Fibroblast of villous mesenchyme (primary cell): Measurements from ENCODE around the gene SSUH2. TPM values are rescaled to one million over a fixed set of nuclear protein-coding genes. Genes with fewer than 3 reads are reported as not detected.

Experiments used
- DNase-seq: peaks from one replicate; pipeline ENCODE4 v3.0.0-alpha.2; 2010; ENCODE audit warnings: low read depth
- H3K4me3 ChIP-seq: 2 replicates; pipeline ENCODE4 v1.5.1; 2011; ENCODE audit warnings: low read depth, mild to moderate bottlenecking, low read length
- CTCF ChIP-seq: IDR thresholded peaks from 2 replicates; pipeline ENCODE4 v1.5.1; 2012; ENCODE audit warnings: low read depth, mild to moderate bottlenecking, low read length; ENCODE audit not compliant: insufficient read depth
- total RNA-seq: library from RNA; depleted of rRNA; stranded (reverse); fragments of >200 nt; gene quantifications from 2 replicates; pipeline ENCODE4 v1.2.3, GENCODE V29; 2012

SSUH2 gene
- total RNA-seq, 1 donor: not detected

DNA sequence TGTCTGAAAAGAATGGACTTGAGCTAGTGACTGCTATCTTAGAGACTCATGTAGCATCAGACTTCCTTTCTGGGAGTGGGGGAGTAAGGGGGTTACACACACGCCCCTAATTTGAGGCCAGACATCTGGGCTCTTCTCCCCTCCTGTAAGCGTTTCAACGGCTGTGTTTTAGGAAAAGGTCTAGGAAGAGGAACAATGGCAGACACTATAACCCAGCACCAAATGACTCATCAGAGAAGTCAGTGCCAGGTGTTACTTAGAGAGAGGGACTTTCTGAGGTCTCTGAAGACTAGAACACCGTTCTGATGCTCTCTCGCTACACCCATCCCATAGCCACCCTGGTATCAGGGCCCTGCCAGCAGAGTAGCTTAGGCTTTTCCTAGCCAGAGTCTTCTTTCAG is 65.5 kb downstream of the SSUH2 start:
- DNase-seq: no peak
- no peak overlapping the region for H3K4me3 ChIP-seq
- no peak for TF ChIP-seq CTCF

- TF ChIP-seq CTCF: no peak
- no peak overlapping the region for H3K4me3 ChIP-seq
- DNase-seq: no peak
Measured at GRCh38 chr3:8578282-8578681, 66.3 kb downstream of the SSUH2 start.

GRCh38 chr3:8576841-8577571 is 67.6 kb downstream of the SSUH2 start:
- peak; percentile 97 for DNase-seq
- no peak for TF ChIP-seq CTCF
- H3K4me3 ChIP-seq: no peak overlapping the region

DNA sequence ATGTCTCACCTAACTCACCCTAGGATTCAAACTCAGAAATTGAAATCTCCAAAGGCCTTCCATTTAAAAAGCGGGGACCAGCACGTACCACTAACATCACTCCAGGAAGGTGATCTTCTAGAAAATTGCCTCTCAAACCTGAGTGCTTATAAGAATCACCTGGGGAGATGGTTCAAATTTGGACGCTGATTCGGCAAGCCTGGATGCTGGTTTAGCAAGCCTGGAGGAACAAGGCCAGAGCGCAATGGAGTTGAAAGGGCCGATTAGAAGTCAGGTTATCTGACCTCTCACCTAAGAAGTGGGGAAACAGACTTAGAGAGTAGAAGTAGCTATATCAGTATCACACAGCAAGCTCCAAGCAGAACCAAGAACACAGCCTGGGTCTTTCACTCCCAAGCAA is 68.2 kb downstream of the SSUH2 start:
- no peak for TF ChIP-seq CTCF
- no peak overlapping the region for H3K4me3 ChIP-seq
- DNase-seq: no peak

GRCh38 chr3:8575364-8576104 is 69.1 kb downstream of the SSUH2 start:
- no peak for TF ChIP-seq CTCF
- no peak overlapping the region for H3K4me3 ChIP-seq
- peak; percentile 63 for DNase-seq

GRCh38 chr3:8574670-8575322 is 69.8 kb downstream of the SSUH2 start:
- no peak for DNase-seq
- TF ChIP-seq CTCF: no peak
- H3K4me3 ChIP-seq: no peak overlapping the region
